Measurements from ENCODE around the gene BCL11B. TPM values are rescaled to one million over a fixed set of nuclear protein-coding genes. Genes with fewer than 3 reads are reported as not detected.

The BCL11B gene
- total and polyA plus RNA-seq, 2 of the 8 experiments (the other 6 are each of a cell fraction or from before 2014, with no cell fraction given) = 0.63 to 5.9 TPM

DNA sequence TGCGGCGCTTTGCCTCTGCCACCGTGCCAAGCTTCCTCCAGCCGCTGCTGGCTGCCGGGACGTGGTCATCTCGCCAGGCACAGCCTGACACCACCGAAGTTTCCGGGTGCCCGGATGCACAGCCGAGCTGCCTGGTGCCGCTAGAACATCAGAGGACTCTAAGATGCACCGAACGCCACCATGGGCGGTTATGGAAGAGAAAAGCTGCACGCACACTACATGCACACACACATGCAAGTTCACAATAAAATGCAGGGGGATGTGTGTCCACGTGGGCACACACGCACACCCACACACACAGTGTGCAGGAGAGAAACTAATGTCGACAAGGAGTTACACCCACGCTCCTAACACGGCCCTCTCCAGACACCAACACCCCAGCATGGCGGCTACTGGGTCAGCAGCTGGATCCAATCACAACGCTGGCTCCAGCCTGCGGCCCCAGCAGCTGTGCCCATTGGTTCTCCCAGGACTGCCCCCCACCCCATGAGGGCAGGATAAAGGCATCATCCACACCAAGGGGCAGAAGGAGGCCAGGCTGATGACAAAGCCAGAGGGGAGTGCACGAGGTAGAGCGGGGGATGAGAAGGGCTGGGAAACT lies 82.7 kb downstream of the BCL11B start:
- ChIA-PET POLR2A (ENCODE audit: partially characterized antibody) (interaction anchor here (1.4 to 2.6 kb wide), 2 partner anchors 77 to 83 kb away, joined by 3 to 6 read pairs; partner anchors contain the start of gene BCL11B), CTCF (ENCODE audit: partially characterized antibody) (interaction anchor here (0.9 to 4.3 kb wide), 24 partner anchors 10 to 584 kb away, joined by 3 to 34 read pairs (median 5); no protein-coding TSS in a partner anchor)
- Histone ChIP-seq H3K18ac (ENCODE audit: extremely low read depth, low read length) (no peak overlapping the region), H4K20me1 (replicated peaks in 1 of 2; ENCODE audit: control insufficient read depth in 1 of 2, insufficient read depth in 2 of 2, low read length in 2 of 2) (no peaks in the 10 kb centered on the region), H4K8ac (ENCODE audit: extremely low read depth, insufficient read depth, low read length) (no peak overlapping the region; the same call in 1 of the 2 replicates), H3K4me1 (replicated peaks in 1 of 4; ENCODE audit: control insufficient read depth in 3 of 4, insufficient read depth in 4 of 4, low read length in 3 of 4) (peaks cover 5 to 21% (median 13%) of the 10 kb centered on the region in 4 experiments), H2BK15ac (ENCODE audit: low read length) (no peak overlapping the region; the same call in 1 of the 2 replicates), H3K4me2 (ENCODE audit: insufficient read depth in 1 of 2, low read depth in 2 of 2, low read length in 2 of 2) (no peak overlapping the region), H3K27me3 (replicated peaks in 1 of 4; ENCODE audit: control insufficient read depth in 3 of 4, extremely low read depth in 1 of 4, insufficient read depth in 3 of 4, low read length in 3 of 4) (no peaks in the 10 kb centered on the region), H2BK12ac (ENCODE audit: low read depth, low read length) (peak overlapping the region; percentile 90; the same call in 1 of the 2 replicates), H3K14ac (ENCODE audit: insufficient read length) (no peak overlapping the region), H2AK5ac (ENCODE audit: low read depth, low read length) (peak overlapping the region; percentile 88; the same call in 1 of the 2 replicates), H4K5ac (ENCODE audit: insufficient read length, low read depth, low read length) (no peak overlapping the region), H3K4me3 (ENCODE audit: extremely low read depth in 1 of 4, insufficient read depth in 2 of 4, low read depth in 3 of 4, low read length in 4 of 4) (no peak overlapping the region), H3K27ac (ENCODE audit: low read depth, low read length) (no peak overlapping the region), H2BK120ac (replicated peaks; ENCODE audit: low read depth, low read length) (no peak overlapping the region), H2BK20ac (ENCODE audit: low read length) (no peak overlapping the region), H3K79me2 (ENCODE audit: control insufficient read depth in 1 of 2, insufficient read depth in 2 of 2, low read length in 2 of 2) (peaks cover 0 to 22% of the 10 kb centered on the region in 2 experiments; a peak in 2 of 4 replicates), H2BK5ac (ENCODE audit: low read depth, low read length) (peak overlapping the region; percentile 35; the same call in 1 of the 2 replicates), H3K56ac (replicated peaks; ENCODE audit: insufficient read length, low read depth, low read length) (no peak overlapping the region), H3K23me2 (ENCODE audit: low read depth, low read length) (no peaks in the 10 kb centered on the region), H3K79me1 (ENCODE audit: low read depth, low read length) (peaks cover 1% of the 10 kb centered on the region), H3K9ac (replicated peaks in 1 of 4; ENCODE audit: extremely low read depth in 1 of 4, low read depth in 3 of 4, low read length in 3 of 4) (no peak overlapping the region), H3K23ac (ENCODE audit: insufficient read length) (no peak overlapping the region), H3K4ac (replicated peaks; ENCODE audit: insufficient read length, low read depth, low read length) (no peak overlapping the region), H3K36me3 (ENCODE audit: control insufficient read depth in 2 of 4, insufficient read depth in 4 of 4, low read length in 3 of 4) (no peaks in the 10 kb centered on the region), H4K91ac (replicated peaks; ENCODE audit: insufficient read length, low read length) (no peak overlapping the region), H2AFZ (ENCODE audit: low read length) (no peak overlapping the region), H3K9me3 (ENCODE audit: insufficient read depth in 2 of 2, low read depth in 1 of 2, low read length in 1 of 2) (no peaks in the 10 kb centered on the region)
- DNase-seq (ENCODE audit: low read depth in 1 of 2, low spot score in 2 of 2) (no peak), FAIRE-seq (no peak)
- WGBS, 2 experiments (ENCODE audit: extremely low coverage in 1 of 2, insufficient coverage in 1 of 2, insufficient read length in 1 of 2, insufficient replicate concordance in 2 of 2, low coverage in 1 of 2, low lambda C conversion rate in 2 of 2, missing lambda C conversion rate in 1 of 2) = 88% methylated on average over 26 of the region's 26 CpGs; no CpG with 5 or more reads in 1 of the 2 experiments
- TF ChIP-seq POLR2AphosphoS5 (IDR thresholded peaks at IDR 0.05; ENCODE audit: low read depth, low read length) (no peak), BCL11A (IDR thresholded peaks at IDR 0.05; ENCODE audit: low read depth in 2 of 2, low read length in 2 of 2) (no peak), USF2 (IDR thresholded peaks at IDR 0.05; ENCODE audit: low read length) (no peak), EGR1 (IDR thresholded peaks at IDR 0.05; ENCODE audit: borderline replicate concordance, low read depth, low read length) (no peak), CHD2 (IDR thresholded peaks at IDR 0.05; ENCODE audit: low read length) (no peak)

Measured in H1 (cell line).